Small intestine (tissue), 16 donors: ENCODE data around the gene RHOC. TPM values are rescaled to one million over a fixed set of nuclear protein-coding genes. Genes with fewer than 3 reads are reported as not detected.

Source experiments
- DNase-seq, 2 donors: peaks; one replicate each; pipeline versions ENCODE4 v3.0.0 to v3.0.0-alpha.2; 2013
- FAIRE-seq: peaks from 2 replicates; lab custom pipeline; 2012; peaks lifted over from hg19 to GRCh38; lab: Jason Lieb, UNC
- H3K27ac ChIP-seq, 3 donors: one replicate each; pipeline ENCODE4 v1.5.1; 2013; ENCODE audit warnings: low read length in 2 of 3, mild to moderate bottlenecking in 2 of 3, control low read depth in 1 of 3, inconsistent platforms in 1 of 3, low read depth in 1 of 3, moderate library complexity in 1 of 3
- H3K27me3 ChIP-seq, 3 donors: one replicate each; pipeline ENCODE4 v1.6.1; 2013; ENCODE audit warnings: low read length in 3 of 3, inconsistent platforms in 1 of 3; ENCODE audit not compliant: control insufficient read depth in 3 of 3, insufficient read depth in 3 of 3
- H3K36me3 ChIP-seq, 3 donors: one replicate each; pipeline ENCODE4 v1.6.1; 2013; ENCODE audit warnings: low read length in 3 of 3, inconsistent platforms in 1 of 3, low read depth in 1 of 3, mild to moderate bottlenecking in 1 of 3, moderate library complexity in 1 of 3; ENCODE audit not compliant: control insufficient read depth in 3 of 3, insufficient read depth in 2 of 3
- H3K4me1 ChIP-seq, 3 donors: one replicate each; pipeline ENCODE4 v1.6.1; 2013; ENCODE audit warnings: low read length in 2 of 3, inconsistent platforms in 1 of 3, low read depth in 1 of 3, mild to moderate bottlenecking in 1 of 3, moderate library complexity in 1 of 3; ENCODE audit not compliant: control insufficient read depth in 3 of 3, insufficient read depth in 2 of 3
- H3K4me3 ChIP-seq, 3 donors: one replicate each; pipeline ENCODE4 v1.5.1; 2013; ENCODE audit warnings: low read length in 3 of 3, control low read depth in 1 of 3, inconsistent platforms in 1 of 3, low read depth in 1 of 3, mild to moderate bottlenecking in 1 of 3, moderate library complexity in 1 of 3
- H3K9me3 ChIP-seq, 2 donors: one replicate each; pipeline ENCODE4 v1.6.1; 2013; ENCODE audit warnings: low read depth in 1 of 2, low read length in 1 of 2; ENCODE audit not compliant: control insufficient read depth in 2 of 2, insufficient read depth in 1 of 2
- WGBS, 3 donors: extraction: QIAGEN DNeasy Blood & Tissue Kit; methylation state at CpG; one replicate each; pipeline ENCODE4 v1.1.7; 2013; 5-methylcytosine and 5-hydroxymethylcytosine counted together
- long read RNA-seq, 10 donors: transcript quantifications; one replicate each; lab custom pipeline, GENCODE V29; 2026
- polyA plus RNA-seq, 4 donors: library from polyadenylated mRNA; stranded (reverse) in 3 of 4; unstranded in 1 of 4; fragments of 200-250 nt in 3 of 4; fragments of 120-200 nt in 1 of 4; gene quantifications; one replicate each; pipeline versions ENCODE4 v1.2.1 to v1.2.3, GENCODE V29; 2013
- donor health status: healthy with polysubstance abuse.
- donor health status: control.
- donor health status: control.
- donor health status: Bipolar disorder and iron deficiency.
- donor health status: healthy.

The RHOC gene
- 1,000 to 10,000 TPM in 2 of 4 donors, 100 to 1,000 TPM in 2; 235 to 1,126 (median 700) TPM for polyA plus RNA-seq
- long read RNA-seq, donor 1 = 0 reads
- long read RNA-seq, donor 2, transcript RHOC-202 (6 exons, 1,418 nt) = major isoform, 51 of 102 reads
- long read RNA-seq, donor 2, transcript RHOC-208 (5 exons, 1,355 nt) = minor isoform, 36 of 102 reads
- long read RNA-seq, donor 2, partial matches to known transcripts = 15 of 102 reads
- long read RNA-seq, donor 2, other reads (novel, unspliced or antisense) = 0 of 102 reads
- long read RNA-seq, donor 3, transcript RHOC-208 (5 exons, 1,355 nt) = minor isoform, 34 of 118 reads
- long read RNA-seq, donor 3, transcript RHOC-202 (6 exons, 1,418 nt) = major isoform, 47 of 118 reads
- long read RNA-seq, donor 3, partial matches to known transcripts = 35 of 118 reads
- long read RNA-seq, donor 3, other reads (novel, unspliced or antisense) = 0 of 118 reads
- long read RNA-seq, donor 4, transcript RHOC-202 (6 exons, 1,418 nt) = major isoform, 5 of 8 reads
- long read RNA-seq, donor 4, partial matches to known transcripts = 0 of 8 reads
- long read RNA-seq, donor 4, other reads (novel, unspliced or antisense) = 0 of 8 reads
- long read RNA-seq, donor 5, transcript RHOC-208 (5 exons, 1,355 nt) = minor isoform, 20 of 73 reads
- long read RNA-seq, donor 5, transcript RHOC-202 (6 exons, 1,418 nt) = major isoform, 30 of 73 reads
- long read RNA-seq, donor 5, partial matches to known transcripts = 23 of 73 reads
- long read RNA-seq, donor 5, other reads (novel, unspliced or antisense) = 0 of 73 reads
- long read RNA-seq, donor 6, transcript RHOC-202 (6 exons, 1,418 nt) = minor isoform, 55 of 162 reads
- long read RNA-seq, donor 6, transcript RHOC-208 (5 exons, 1,355 nt) = major isoform, 73 of 162 reads
- long read RNA-seq, donor 6, partial matches to known transcripts = 31 of 162 reads
- long read RNA-seq, donor 6, other reads (novel, unspliced or antisense) = 0 of 162 reads
- long read RNA-seq, donor 7 = 0 reads
- long read RNA-seq, donor 8, transcript RHOC-202 (6 exons, 1,418 nt) = major isoform, 8 of 19 reads
- long read RNA-seq, donor 8, transcript RHOC-208 (5 exons, 1,355 nt) = minor isoform, 5 of 19 reads
- long read RNA-seq, donor 8, partial matches to known transcripts = 6 of 19 reads
- long read RNA-seq, donor 8, other reads (novel, unspliced or antisense) = 0 of 19 reads
- long read RNA-seq, donor 9, transcript RHOC-208 (5 exons, 1,355 nt) = minor isoform, 10 of 24 reads
- long read RNA-seq, donor 9, transcript RHOC-202 (6 exons, 1,418 nt) = major isoform, 13 of 24 reads
- long read RNA-seq, donor 9, partial matches to known transcripts = 0 of 24 reads
- long read RNA-seq, donor 9, other reads (novel, unspliced or antisense) = 0 of 24 reads
- long read RNA-seq, donor 10, transcript RHOC-202 (6 exons, 1,418 nt) = major isoform, 66 of 174 reads
- long read RNA-seq, donor 10, transcript RHOC-208 (5 exons, 1,355 nt) = minor isoform, 52 of 174 reads
- long read RNA-seq, donor 10, partial matches to known transcripts = 49 of 174 reads
- long read RNA-seq, donor 10, other reads (novel, unspliced or antisense) = 0 of 174 reads

GRCh38 chr1:112706505-112707220 is at the start of gene RHOC:
TSS of gene RHOC (minus strand) at chr1:112707127. CDS start at chr1:112703799, 3,328 bp downstream.
- DNase-seq (peak in 1 of 2 donors; percentile 77), FAIRE-seq (no peak)
- Histone ChIP-seq H3K4me3 (peak within 1 kb of the TSS; percentile 85 to 94 (median 89)), H3K27me3 (peaks cover 0 to 7% (median 0%) of the 10 kb centered on the region in 3 donors), H3K9me3 (no peaks in the 10 kb centered on the region), H3K4me1 (peaks cover 8 to 45% (median 11%) of the 10 kb centered on the region in 3 donors), H3K36me3 (peaks cover 6 to 23% (median 6%) of the 10 kb centered on the region in 3 donors), H3K27ac (peak within 1 kb of the TSS; percentile 94 to 96 (median 95))
- WGBS, 3 donors = 2 to 8% (median 3%) methylated on average over 33 to 61 of the region's 61 CpGs

- DNase-seq = no peak
- H3K36me3 ChIP-seq = no peaks in the 10 kb centered on the region
- peaks cover 0 to 4% (median 0%) of the 10 kb centered on the region in 3 donors for H3K27me3 ChIP-seq
- H3K4me3 ChIP-seq = no peak overlapping the region
- WGBS, 3 donors = 0 to 25% (median 0%) methylated on average over 1 of the region's 1 CpG
- H3K4me1 ChIP-seq = no peaks in the 10 kb centered on the region
- no peak overlapping the region for H3K27ac ChIP-seq
- FAIRE-seq = no peak
- H3K9me3 ChIP-seq = peaks cover 0 to 6% of the 10 kb centered on the region in 2 donors
Observed at GRCh38 chr1:112754116-112754628, 47.2 kb upstream of the RHOC start.

- Histone ChIP-seq H3K36me3 (no peaks in the 10 kb centered on the region), H3K4me3 (no peak overlapping the region), H3K9me3 (peaks cover 0 to 5% of the 10 kb centered on the region in 2 donors), H3K27ac (no peak overlapping the region), H3K27me3 (peaks cover 4 to 25% (median 14%) of the 10 kb centered on the region in 3 donors), H3K4me1 (peaks cover 0 to 11% (median 0%) of the 10 kb centered on the region in 3 donors)
- no peak for DNase-seq
- 90 to 96% (median 95%) methylated on average over 12 of the region's 12 CpGs for WGBS, 3 donors
- FAIRE-seq = no peak
Observed at GRCh38 chr1:112748396-112748795, 41.5 kb upstream of the RHOC start.

- Histone ChIP-seq H3K27me3 (peaks cover 4 to 56% (median 23%) of the 10 kb centered on the region in 3 donors), H3K36me3 (no peaks in the 10 kb centered on the region), H3K4me1 (peaks cover 0 to 11% (median 0%) of the 10 kb centered on the region in 3 donors), H3K27ac (no peak overlapping the region), H3K9me3 (peaks cover 0 to 8% of the 10 kb centered on the region in 2 donors), H3K4me3 (peak overlapping the region in 1 of 3 donors; percentile 26)
- DNase-seq (peak; percentile 23 to 65), FAIRE-seq (no peak)
- 4 to 8% (median 7%) methylated on average over 48 to 58 of the region's 58 CpGs for WGBS, 3 donors
Observed at GRCh38 chr1:112744009-112744578, 37.2 kb upstream of the RHOC start.

GRCh38 chr1:112743174-112744008 is 36.5 kb upstream of the RHOC start:
- Histone ChIP-seq H3K27me3 (peaks cover 4 to 55% (median 23%) of the 10 kb centered on the region in 3 donors), H3K4me3 (peak overlapping the region in 1 of 3 donors; percentile 26), H3K4me1 (peaks cover 0 to 11% (median 0%) of the 10 kb centered on the region in 3 donors), H3K9me3 (peaks cover 0 to 8% of the 10 kb centered on the region in 2 donors), H3K27ac (no peak overlapping the region), H3K36me3 (no peaks in the 10 kb centered on the region)
- 16 to 24% (median 21%) methylated on average over 51 to 54 of the region's 54 CpGs for WGBS, 3 donors
- DNase-seq = peak in 1 of 2 donors; percentile 28
- FAIRE-seq = no peak

GRCh38 chr1:112737573-112737972 is 30.6 kb upstream of the RHOC start:
- Histone ChIP-seq H3K4me3 (no peak overlapping the region), H3K27ac (no peak overlapping the region), H3K27me3 (peaks cover 0 to 26% (median 12%) of the 10 kb centered on the region in 3 donors), H3K9me3 (peaks cover 0 to 3% of the 10 kb centered on the region in 2 donors), H3K4me1 (no peaks in the 10 kb centered on the region), H3K36me3 (no peaks in the 10 kb centered on the region)
- FAIRE-seq = no peak
- no peak for DNase-seq
- 86 to 95% (median 91%) methylated on average over 3 of the region's 3 CpGs for WGBS, 3 donors
